Measurements from ENCODE around the gene TMEM62. TPM values are rescaled to one million over a fixed set of nuclear protein-coding genes. Genes with fewer than 3 reads are reported as not detected.

TMEM62 gene
- polyA plus RNA-seq, 2 donors, result 7.6 to 12.8 TPM

DNA sequence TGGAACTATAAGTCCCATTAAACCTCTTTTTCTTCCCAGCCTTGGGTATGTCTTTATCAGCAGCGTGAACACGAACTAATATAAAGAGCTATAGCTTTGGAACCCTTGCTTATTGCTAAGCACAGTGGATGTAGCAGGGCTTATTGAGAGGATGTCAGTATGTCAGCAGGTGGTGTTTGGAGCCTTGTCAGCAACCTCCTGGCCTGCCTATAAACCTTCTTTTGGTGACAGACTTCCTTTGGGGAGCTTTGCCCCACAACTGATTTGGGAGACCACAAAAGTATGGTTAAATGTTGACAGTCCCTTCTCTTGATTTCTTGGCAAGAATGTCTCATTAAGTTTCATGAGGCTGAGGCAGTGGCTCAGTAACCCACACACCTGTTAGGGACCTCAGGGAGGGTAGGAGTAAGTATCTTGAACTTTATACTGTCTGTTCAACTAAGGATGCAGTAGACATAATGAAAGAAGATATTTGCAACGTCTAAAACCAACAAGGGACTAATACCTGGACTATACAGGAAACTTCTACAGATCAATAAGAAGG lies 66.6 kb downstream of the TMEM62 start:
- no peaks in the 10 kb centered on the region for H3K4me1 ChIP-seq (ENCODE audit: control insufficient read depth in 2 of 2, insufficient read depth in 2 of 2, low read length in 1 of 2)
- H3K4me3 ChIP-seq (ENCODE audit: low read depth in 1 of 2, low read length in 2 of 2), result no peak overlapping the region
- WGBS, 2 donors, result 84 to 88% methylated on average over 3 of the region's 3 CpGs
- no peak overlapping the region for H3K27ac ChIP-seq (ENCODE audit: low read depth in 2 of 2, low read length in 1 of 2)
- no peaks in the 10 kb centered on the region for H3K9me3 ChIP-seq (ENCODE audit: control insufficient read depth in 2 of 2, insufficient read depth in 1 of 2, low read depth in 1 of 2, low read length in 1 of 2)
- peaks cover 6 to 8% of the 10 kb centered on the region in 2 donors for H3K36me3 ChIP-seq (ENCODE audit: control insufficient read depth in 2 of 2, insufficient read depth in 2 of 2, low read length in 1 of 2)
- no peaks in the 10 kb centered on the region for H3K27me3 ChIP-seq (ENCODE audit: control insufficient read depth in 1 of 2, insufficient read depth in 2 of 2, low read length in 2 of 2)

DNA sequence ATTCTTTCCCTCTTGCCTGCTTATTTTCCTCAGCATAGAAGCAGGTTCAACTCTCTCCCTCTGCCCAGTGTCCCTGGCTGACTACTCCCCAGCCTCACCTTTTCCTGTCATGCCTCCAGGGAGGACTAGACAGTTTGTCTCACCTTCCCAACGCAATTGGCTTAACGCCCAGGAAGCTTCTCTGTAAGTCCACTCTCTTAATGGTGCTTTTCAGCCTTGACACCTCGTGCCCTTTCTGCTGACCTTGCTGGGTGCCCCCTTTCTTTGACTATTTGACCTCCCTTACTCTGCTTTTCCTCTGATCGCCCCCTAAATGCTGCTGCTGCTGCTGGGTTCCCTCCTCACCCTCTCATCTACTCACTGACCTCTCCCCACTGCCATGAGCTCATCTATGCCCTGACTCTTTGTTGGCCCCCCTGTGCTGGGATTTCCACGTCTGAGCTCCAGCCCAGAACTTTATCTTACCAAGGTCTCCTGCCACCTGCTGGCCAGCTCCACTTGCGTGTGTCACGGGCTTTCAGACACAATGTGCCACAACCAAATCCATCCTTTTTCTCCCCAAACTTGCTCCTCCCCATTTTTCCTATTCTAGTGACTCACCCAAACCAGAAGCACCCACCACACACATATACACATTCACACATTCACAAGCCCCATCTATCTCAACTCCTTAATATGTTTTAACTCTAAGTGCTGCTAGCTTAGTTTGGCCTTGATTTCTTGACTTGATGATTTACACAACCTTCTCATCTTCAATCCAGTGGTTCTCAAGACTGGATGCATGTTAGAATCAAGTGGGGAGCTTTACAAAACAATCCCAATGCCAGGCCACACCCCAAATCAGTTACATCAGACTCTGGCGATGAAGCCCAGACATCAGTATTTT lies 70.9 kb downstream of the TMEM62 start:
- WGBS, 2 donors, result 35 to 37% methylated on average over 8 of the region's 8 CpGs

DNA sequence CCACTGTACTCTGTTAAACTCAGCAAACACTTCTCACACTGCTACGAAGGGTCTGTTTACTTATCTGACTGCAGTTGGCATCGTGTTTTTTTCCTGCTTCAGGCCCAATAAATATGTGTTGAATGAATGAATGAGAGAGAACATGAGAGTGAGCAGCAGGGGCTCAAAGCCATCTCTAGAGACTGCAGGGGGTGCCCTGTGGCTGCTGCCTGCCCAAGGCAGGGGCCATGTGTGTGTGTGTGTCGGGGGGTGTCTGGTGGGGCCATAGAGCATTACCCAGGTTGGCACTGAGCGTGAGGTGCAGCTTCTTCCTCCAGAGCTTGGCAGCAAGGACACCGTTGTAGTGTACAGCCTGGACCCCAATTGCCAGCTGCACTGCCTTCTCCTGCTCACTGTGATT lies 72.7 kb downstream of the TMEM62 start:
- H3K27me3 ChIP-seq (ENCODE audit: control insufficient read depth in 1 of 2, insufficient read depth in 2 of 2, low read length in 2 of 2), result no peaks in the 10 kb centered on the region
- H3K36me3 ChIP-seq (ENCODE audit: control insufficient read depth in 2 of 2, insufficient read depth in 2 of 2, low read length in 1 of 2), result no peaks in the 10 kb centered on the region
- 75 to 79% methylated on average over 5 of the region's 5 CpGs for WGBS, 2 donors
- no peak overlapping the region for H3K27ac ChIP-seq (ENCODE audit: low read depth in 2 of 2, low read length in 1 of 2)
- H3K4me3 ChIP-seq (ENCODE audit: low read depth in 1 of 2, low read length in 2 of 2), result no peak overlapping the region
- H3K9me3 ChIP-seq (ENCODE audit: control insufficient read depth in 2 of 2, insufficient read depth in 1 of 2, low read depth in 1 of 2, low read length in 1 of 2), result no peaks in the 10 kb centered on the region
- H3K4me1 ChIP-seq (ENCODE audit: control insufficient read depth in 2 of 2, insufficient read depth in 2 of 2, low read length in 1 of 2), result no peaks in the 10 kb centered on the region

More for the DNA sequence above, 70.9 kb downstream of the TMEM62 start:
- no peaks in the 10 kb centered on the region for H3K4me1 ChIP-seq (ENCODE audit: control insufficient read depth in 2 of 2, insufficient read depth in 2 of 2, low read length in 1 of 2)
- H3K27ac ChIP-seq (ENCODE audit: low read depth in 2 of 2, low read length in 1 of 2), result no peak overlapping the region
- no peaks in the 10 kb centered on the region for H3K36me3 ChIP-seq (ENCODE audit: control insufficient read depth in 2 of 2, insufficient read depth in 2 of 2, low read length in 1 of 2)
- H3K4me3 ChIP-seq (ENCODE audit: low read depth in 1 of 2, low read length in 2 of 2), result no peak overlapping the region
- H3K9me3 ChIP-seq (ENCODE audit: control insufficient read depth in 2 of 2, insufficient read depth in 1 of 2, low read depth in 1 of 2, low read length in 1 of 2), result no peaks in the 10 kb centered on the region
- no peaks in the 10 kb centered on the region for H3K27me3 ChIP-seq (ENCODE audit: control insufficient read depth in 1 of 2, insufficient read depth in 2 of 2, low read length in 2 of 2)

DNA sequence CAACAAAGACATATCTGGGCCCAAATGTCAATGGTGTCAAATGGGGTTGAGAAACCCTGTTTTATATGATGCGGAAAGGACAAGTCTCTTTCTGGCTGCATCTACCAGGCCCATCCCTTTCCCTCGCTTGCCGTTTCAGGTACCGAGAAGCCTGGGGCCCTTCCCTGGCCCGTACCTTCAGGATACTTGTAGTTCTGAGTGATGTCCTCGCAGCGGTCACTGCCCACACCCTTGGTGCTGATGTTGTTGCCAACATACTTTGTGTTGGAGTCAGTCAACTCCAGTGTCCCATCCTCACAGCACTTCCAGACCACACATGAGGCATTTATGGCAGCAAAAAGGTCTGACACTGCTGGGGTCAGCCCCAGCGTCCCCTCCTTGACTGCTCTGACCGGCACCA lies 73.6 kb downstream of the TMEM62 start:
- Histone ChIP-seq H3K4me1 (ENCODE audit: control insufficient read depth in 2 of 2, insufficient read depth in 2 of 2, low read length in 1 of 2) (no peaks in the 10 kb centered on the region), H3K27me3 (ENCODE audit: control insufficient read depth in 1 of 2, insufficient read depth in 2 of 2, low read length in 2 of 2) (no peaks in the 10 kb centered on the region), H3K36me3 (ENCODE audit: control insufficient read depth in 2 of 2, insufficient read depth in 2 of 2, low read length in 1 of 2) (no peaks in the 10 kb centered on the region), H3K9me3 (ENCODE audit: control insufficient read depth in 2 of 2, insufficient read depth in 1 of 2, low read depth in 1 of 2, low read length in 1 of 2) (no peaks in the 10 kb centered on the region), H3K4me3 (ENCODE audit: low read depth in 1 of 2, low read length in 2 of 2) (no peak overlapping the region), H3K27ac (ENCODE audit: low read depth in 2 of 2, low read length in 1 of 2) (no peak overlapping the region)
- 81 to 90% methylated on average over 9 of the region's 9 CpGs for WGBS, 2 donors

DNA sequence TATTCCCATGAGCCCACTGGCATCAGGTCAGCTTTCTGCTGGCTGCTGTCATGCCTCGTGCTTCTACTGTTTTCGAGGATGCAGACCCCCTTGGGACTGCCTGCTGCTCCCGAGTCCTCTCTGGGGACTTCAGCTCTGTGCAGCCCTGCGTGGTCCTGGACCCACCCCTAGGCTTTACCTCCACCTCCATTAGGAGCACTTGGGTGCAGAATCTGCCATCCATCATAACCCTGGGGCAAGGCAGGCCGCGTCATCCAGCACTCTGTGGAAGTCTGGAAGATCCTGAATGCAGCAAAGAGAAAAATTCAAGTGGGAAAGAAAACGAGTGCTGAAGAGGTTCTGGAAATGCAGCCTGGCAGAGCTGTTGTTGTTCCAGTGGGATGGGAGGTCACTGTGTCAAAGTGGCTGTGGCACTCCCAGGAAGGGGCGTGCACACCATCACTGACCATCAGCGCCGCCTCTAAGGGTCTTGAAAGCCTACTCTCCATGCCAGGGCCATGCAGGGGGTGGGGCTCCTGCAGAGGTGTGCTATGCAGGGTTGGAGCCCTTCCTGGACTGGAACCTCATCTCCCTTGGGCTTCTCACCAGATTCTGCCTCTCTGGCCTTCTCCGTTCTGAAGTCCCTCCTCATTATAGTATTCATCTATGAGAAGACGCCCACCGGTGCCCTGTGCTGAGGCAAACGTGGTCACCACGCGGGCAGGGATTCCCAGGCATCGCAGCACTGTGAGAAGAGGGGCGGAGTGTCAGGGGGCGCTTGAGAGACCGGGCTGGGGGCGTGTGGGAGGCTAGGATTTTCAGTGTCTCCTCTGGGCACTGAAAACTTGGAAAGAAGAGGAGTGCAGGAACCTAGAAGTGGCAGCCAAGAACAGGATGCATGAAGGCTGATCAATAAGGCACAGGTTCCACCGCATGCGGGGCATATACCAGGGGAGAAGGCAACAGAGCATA lies 74.9 kb downstream of the TMEM62 start:
- no peak overlapping the region for H3K4me3 ChIP-seq (ENCODE audit: low read depth in 1 of 2, low read length in 2 of 2)
- H3K4me1 ChIP-seq (ENCODE audit: control insufficient read depth in 2 of 2, insufficient read depth in 2 of 2, low read length in 1 of 2), result no peaks in the 10 kb centered on the region
- 67 to 70% methylated on average over 23 of the region's 23 CpGs for WGBS, 2 donors
- H3K9me3 ChIP-seq (ENCODE audit: control insufficient read depth in 2 of 2, insufficient read depth in 1 of 2, low read depth in 1 of 2, low read length in 1 of 2), result no peaks in the 10 kb centered on the region
- no peaks in the 10 kb centered on the region for H3K27me3 ChIP-seq (ENCODE audit: control insufficient read depth in 1 of 2, insufficient read depth in 2 of 2, low read length in 2 of 2)
- no peak overlapping the region for H3K27ac ChIP-seq (ENCODE audit: low read depth in 2 of 2, low read length in 1 of 2)
- H3K36me3 ChIP-seq (ENCODE audit: control insufficient read depth in 2 of 2, insufficient read depth in 2 of 2, low read length in 1 of 2), result no peaks in the 10 kb centered on the region

DNA sequence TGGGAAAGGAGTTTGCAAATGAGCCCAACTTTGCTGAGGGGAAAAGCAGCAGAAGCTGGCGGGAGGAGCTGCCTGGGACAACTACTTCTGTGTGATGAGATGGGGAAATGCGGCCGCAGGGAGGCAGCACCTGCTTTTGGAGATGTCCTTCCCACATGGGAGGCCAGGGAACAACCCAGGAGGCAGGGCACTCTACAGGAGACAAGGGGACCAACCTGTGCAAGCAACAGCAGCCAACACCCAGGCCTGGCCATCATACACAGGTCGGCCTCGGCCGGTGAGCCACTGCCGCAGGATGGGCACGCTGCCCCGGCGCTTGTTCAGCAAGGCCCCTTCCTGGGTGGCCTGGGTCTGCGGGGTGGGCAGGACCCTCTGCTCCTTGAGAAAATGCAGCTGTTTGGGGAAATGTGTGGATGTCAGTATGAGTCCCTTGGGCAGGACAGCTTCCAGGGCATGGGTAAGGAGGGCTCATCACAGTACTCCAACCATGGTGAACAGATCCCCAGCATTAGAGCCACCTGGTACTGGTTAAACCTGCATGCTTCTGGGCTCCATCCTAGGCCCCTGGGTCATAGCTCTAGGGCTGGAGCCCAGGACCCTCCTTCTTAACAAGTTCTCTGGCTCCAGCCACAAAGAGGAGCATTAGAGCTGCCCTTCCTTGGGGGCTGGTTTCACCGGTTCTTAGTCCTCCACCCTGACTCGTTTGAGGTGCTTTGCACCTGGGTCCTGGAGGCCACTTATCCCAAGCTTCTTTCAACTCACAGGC lies 75.9 kb downstream of the TMEM62 start:
- Histone ChIP-seq H3K36me3 (ENCODE audit: control insufficient read depth in 2 of 2, insufficient read depth in 2 of 2, low read length in 1 of 2) (no peaks in the 10 kb centered on the region), H3K27ac (ENCODE audit: low read depth in 2 of 2, low read length in 1 of 2) (no peak overlapping the region), H3K4me1 (ENCODE audit: control insufficient read depth in 2 of 2, insufficient read depth in 2 of 2, low read length in 1 of 2) (no peaks in the 10 kb centered on the region), H3K27me3 (ENCODE audit: control insufficient read depth in 1 of 2, insufficient read depth in 2 of 2, low read length in 2 of 2) (no peaks in the 10 kb centered on the region), H3K9me3 (ENCODE audit: control insufficient read depth in 2 of 2, insufficient read depth in 1 of 2, low read depth in 1 of 2, low read length in 1 of 2) (no peaks in the 10 kb centered on the region), H3K4me3 (ENCODE audit: low read depth in 1 of 2, low read length in 2 of 2) (no peak overlapping the region)
- 62 to 73% methylated on average over 13 of the region's 13 CpGs for WGBS, 2 donors

DNA sequence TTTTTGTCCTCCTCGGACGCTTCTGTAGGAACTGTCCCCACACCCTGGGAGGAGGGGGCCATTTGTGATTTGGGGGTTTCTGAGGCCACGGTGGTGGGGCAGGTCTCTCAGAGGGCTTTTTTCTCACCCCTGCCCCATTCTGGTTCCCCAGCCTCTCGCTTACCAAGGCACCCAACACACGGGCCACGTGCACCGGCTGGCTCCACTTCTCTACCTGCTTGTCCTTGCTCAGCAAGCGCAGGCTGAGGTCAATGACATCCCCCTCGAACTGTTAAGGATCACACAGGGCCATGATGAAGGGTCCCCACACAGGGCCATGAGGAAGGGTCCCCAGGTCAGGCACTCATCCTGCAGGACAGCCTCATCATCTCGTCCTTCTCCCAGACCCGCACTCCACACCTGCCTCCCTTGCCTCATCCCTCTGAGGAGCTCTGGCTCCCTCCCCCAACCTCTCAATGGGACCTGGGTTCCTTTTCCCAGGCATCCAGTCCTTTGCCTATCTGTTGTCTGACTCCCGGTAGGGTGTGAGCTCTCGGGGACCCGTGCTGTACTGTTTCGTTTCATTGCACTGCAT lies 76.9 kb downstream of the TMEM62 start:
- WGBS, 2 donors, result 86 to 87% methylated on average over 15 of the region's 15 CpGs
- no peak overlapping the region for H3K27ac ChIP-seq (ENCODE audit: low read depth in 2 of 2, low read length in 1 of 2)
- no peaks in the 10 kb centered on the region for H3K27me3 ChIP-seq (ENCODE audit: control insufficient read depth in 1 of 2, insufficient read depth in 2 of 2, low read length in 2 of 2)
- H3K36me3 ChIP-seq (ENCODE audit: control insufficient read depth in 2 of 2, insufficient read depth in 2 of 2, low read length in 1 of 2), result no peaks in the 10 kb centered on the region
- H3K4me3 ChIP-seq (ENCODE audit: low read depth in 1 of 2, low read length in 2 of 2), result no peak overlapping the region
- H3K4me1 ChIP-seq (ENCODE audit: control insufficient read depth in 2 of 2, insufficient read depth in 2 of 2, low read length in 1 of 2), result no peaks in the 10 kb centered on the region
- H3K9me3 ChIP-seq (ENCODE audit: control insufficient read depth in 2 of 2, insufficient read depth in 1 of 2, low read depth in 1 of 2, low read length in 1 of 2), result no peaks in the 10 kb centered on the region

DNA sequence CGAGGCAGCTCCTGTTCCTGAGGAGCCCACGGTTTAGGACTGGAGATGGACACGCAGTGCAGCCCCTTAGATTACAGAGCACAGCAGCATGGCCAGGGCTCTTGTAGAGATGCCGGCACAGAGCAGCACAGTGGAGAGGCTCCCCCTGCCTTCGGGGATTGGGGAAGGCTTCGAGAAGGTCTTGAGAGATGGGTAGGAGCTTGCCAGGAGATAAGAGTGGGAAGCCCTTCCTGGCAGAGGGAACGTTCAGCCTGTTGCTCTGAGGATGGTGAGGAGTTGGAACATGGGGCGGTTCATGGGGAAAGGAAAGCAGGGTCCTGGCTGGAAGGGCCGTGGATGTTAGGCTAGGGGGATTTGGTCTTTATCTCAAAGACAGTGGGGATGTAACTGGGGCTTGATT lies 77.4 kb downstream of the TMEM62 start:
- Histone ChIP-seq H3K4me1 (ENCODE audit: control insufficient read depth in 2 of 2, insufficient read depth in 2 of 2, low read length in 1 of 2) (no peaks in the 10 kb centered on the region), H3K4me3 (ENCODE audit: low read depth in 1 of 2, low read length in 2 of 2) (no peak overlapping the region), H3K36me3 (ENCODE audit: control insufficient read depth in 2 of 2, insufficient read depth in 2 of 2, low read length in 1 of 2) (no peaks in the 10 kb centered on the region), H3K27ac (ENCODE audit: low read depth in 2 of 2, low read length in 1 of 2) (no peak overlapping the region), H3K9me3 (ENCODE audit: control insufficient read depth in 2 of 2, insufficient read depth in 1 of 2, low read depth in 1 of 2, low read length in 1 of 2) (no peaks in the 10 kb centered on the region), H3K27me3 (ENCODE audit: control insufficient read depth in 1 of 2, insufficient read depth in 2 of 2, low read length in 2 of 2) (no peaks in the 10 kb centered on the region)
- 84% methylated on average over 9 of the region's 9 CpGs for WGBS, 2 donors
